GM21447 (cell line): Measurements from ENCODE around the gene SLC37A2.
A peak's percentile ranks its signal among the peaks of the same experiment; 100 is the strongest.

Experiments used
- ATAC-seq: cut with Tn5 transposase; IDR thresholded peaks from one replicate; pipeline ENCODE4 v1.9.1; 2021; ENCODE audit not compliant: unreplicated experiment

Gene SLC37A2

DNA sequence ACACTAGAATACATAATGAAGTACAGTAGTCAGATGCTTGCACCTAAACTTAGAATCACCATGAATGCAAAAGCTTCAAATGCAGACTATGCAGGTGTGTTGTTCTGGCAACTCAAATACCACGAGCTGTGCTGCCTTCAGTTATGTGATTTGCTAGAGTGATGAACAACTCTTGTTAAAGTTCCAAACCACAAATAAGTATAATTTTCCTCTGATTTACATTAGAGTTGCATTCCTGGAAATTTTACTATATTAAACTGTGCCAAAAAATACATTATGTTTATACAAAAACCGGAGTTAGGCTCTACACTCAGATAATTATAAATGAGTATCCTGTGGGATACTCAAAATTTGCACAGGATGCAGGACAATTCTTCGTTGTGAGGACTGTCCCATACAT is 45.4 kb downstream of the SLC37A2 start:
- ATAC-seq = no peak

DNA sequence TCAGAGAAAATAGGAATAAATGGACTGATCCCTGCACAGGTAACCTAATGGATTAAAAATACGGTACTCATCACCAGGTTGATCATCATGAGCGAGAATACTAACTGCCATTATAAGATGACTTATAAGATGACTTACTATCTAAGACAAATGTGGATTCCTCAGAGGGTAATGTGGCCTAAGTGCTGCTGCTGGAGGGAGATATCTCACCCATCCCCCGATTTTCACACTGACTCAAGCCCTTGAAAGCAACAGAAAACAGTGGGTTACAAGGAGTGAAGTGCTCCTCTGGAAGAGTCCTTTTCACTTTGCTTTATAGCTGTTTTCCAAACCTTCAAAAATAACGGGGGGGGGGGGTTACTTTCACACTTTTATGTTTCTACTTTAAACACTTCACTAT is 47.4 kb downstream of the SLC37A2 start:
- no peak for ATAC-seq

- no peak for ATAC-seq
Observed at GRCh38 chr11:125111001-125111342, 47.9 kb downstream of the SLC37A2 start.

DNA sequence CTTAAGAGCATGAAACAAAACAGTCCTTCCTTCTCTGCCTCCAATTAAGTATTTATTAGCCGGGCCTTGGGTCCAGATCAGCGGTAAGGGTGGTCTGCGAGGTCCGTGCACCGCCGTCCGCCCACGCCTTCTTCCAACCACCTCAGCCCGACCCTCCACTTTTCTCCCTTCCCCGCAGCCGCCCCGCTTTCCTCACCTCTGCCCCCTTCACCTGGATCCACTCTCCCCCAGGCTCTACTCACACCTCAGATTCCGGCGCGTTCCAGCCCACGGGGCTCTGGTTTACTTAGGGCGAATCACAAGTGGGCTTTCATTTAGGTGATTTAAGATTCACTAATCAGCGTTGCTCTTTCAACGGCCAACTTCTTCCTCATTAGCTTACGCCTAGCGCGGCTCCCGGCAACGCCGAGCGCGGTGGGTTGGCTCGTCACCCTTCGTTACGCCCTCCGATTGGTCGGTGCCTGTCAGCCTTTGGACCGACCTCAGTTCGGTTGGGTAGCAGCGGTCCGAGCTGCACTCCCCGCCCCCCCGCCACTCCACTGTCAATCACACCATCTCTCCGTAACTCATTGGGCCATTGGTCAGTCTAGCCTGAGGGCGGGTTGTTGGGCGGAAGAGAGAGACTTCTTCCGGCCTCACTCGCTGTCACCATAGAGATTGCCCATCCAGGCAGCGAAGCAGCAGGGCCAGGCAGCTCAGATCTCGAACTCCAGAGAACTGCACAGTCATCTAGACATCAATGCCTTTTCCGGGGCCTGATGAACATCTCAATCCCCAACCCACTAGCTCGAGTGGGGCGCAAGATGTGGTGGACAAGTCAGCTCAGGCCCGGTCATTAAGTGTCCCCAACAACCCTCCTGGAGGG is 48.5 kb downstream of the SLC37A2 start, which contains the start of gene TMEM218:
Gene TMEM218, minus strand, starts transcription at position 284 of the 865 bp plus-strand sequence. CDS start 9,385 bp downstream, outside the sequence.
- ATAC-seq = peak; percentile 96

DNA sequence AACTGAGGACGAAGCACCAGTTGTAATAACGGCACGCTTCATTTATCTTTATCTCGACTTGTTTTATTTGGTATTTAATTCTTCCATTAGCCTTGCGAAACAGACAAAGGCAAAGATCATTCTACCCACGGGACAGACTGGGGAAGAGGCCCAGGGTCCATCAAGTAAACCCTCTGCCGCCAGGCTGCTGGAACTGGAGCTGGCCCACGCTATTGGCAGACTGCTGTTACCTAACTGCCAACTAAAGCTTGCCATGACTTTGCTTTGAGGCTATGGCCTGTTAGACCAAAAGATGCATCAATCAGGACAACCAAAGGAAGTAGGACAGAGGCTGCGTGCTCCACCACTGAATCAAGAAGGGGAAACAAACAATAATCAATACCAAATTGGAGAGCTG is 49.1 kb downstream of the SLC37A2 start:
- no peak for ATAC-seq

GRCh38 chr11:125114518-125114917 is 51.4 kb downstream of the SLC37A2 start:
- no peak for ATAC-seq

DNA sequence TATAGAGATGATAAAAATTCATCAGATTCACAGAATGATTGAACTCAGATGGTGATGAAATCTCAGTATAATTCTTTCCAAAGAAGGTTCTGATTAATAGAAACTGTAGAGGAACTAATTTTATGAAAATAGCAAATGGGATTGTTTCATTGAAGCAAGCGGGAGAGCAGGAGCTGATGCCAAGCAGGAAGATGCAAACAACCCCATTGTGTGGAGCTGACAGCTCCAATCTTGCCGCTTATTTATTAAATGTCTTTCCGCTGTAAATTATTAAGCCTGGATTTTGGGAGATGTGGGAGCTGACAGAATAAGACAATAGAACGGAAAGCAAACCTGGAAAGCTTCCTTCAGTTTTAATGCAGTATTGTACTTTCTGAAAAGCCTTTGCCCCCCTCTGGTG is 54.3 kb downstream of the SLC37A2 start:
- ATAC-seq = no peak

- ATAC-seq = no peak
Observed at GRCh38 chr11:125123194-125123946, 60.3 kb downstream of the SLC37A2 start.

GRCh38 chr11:125123947-125124617 is 61.0 kb downstream of the SLC37A2 start:
- ATAC-seq = peak; percentile 90

DNA sequence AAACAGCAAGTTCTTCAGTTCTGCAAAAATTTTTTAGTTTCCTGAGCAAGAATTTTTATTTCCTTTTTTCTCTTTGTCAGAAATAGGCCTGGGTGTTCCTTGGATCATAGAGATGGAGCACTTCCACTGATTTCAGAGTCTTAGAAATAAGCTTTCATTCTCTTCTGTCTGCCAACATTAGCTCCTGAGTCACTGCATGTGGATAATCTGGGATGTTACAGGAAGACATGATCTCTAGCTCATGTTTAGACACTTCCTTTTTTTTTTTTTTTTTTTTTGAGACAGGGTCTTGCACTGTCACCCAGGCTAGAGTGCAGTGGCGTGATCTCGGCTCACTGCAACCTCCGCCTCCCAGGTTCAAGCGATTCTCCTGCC is 61.5 kb downstream of the SLC37A2 start:
- no peak for ATAC-seq

DNA sequence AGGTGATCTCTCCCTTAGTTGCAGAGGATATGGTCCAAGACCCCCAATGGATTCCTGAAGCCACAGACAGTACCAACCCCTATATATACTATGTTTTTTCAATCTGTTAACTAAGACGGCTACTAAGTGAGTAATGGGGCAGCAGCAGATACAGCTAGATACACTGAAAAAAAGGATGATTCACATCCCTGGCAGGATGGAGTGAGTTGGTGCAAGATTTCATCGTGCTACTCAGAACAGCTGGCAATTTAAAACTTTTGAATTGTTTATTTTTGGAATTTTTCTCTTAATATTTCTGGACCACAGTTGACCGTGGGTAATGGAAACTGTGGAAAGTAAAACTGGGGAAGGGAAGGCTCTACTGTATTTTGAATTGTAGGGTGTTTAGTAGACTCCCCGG is 65.3 kb downstream of the SLC37A2 start:
- no peak for ATAC-seq

DNA sequence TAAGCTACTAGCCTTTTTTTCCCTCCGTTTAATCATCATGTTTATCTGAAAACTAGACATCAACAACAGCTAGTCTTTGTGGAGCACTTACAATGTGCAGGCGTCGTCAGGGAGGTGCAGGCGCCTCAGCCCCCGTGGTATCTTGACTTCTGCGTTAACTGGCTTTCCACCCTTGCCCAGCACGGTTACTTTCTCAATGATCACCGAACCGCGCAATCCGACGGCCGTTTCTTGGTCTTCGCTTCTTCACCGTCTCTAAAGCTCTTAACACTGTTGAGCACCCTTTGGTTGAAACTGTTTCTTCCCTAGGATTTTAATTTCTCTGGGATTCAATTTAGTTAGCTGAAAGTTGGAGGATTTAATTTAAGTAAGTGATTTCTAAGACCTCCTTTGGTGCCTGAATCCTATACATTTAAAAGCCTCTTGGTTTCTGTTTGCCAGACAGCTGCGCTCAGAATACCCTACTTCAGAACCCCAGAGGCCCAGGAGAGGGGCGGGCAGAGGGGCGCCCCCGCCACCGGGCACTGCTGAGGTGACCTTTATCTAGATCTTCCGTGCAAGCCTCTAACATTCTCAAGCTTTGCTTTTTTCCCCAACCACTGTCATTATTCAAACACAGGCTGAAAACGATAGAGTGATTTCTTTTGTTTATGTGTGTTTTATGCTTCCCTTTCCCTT is 66.3 kb downstream of the SLC37A2 start:
- ATAC-seq = no peak

DNA sequence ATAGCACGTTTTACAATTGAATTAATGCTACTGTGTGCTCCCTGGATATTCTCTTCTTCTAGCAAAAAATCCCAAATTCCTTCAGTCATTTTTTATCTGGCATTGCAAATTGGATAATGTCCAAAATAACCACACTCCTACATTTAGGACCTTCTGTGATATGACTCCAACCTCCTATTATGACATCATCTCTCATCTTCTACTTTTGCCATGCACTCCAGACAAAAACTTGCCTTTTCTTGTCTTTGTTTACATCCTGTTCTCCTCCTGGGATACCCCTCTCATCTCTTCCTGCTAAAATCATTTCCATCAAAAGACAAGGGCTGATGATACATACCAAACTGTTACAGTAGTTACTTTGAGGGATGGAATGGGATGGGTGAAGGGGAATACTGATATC is 69.0 kb downstream of the SLC37A2 start:
- ATAC-seq = no peak

GRCh38 chr11:125132596-125132995 is 69.5 kb downstream of the SLC37A2 start:
- no peak for ATAC-seq

DNA sequence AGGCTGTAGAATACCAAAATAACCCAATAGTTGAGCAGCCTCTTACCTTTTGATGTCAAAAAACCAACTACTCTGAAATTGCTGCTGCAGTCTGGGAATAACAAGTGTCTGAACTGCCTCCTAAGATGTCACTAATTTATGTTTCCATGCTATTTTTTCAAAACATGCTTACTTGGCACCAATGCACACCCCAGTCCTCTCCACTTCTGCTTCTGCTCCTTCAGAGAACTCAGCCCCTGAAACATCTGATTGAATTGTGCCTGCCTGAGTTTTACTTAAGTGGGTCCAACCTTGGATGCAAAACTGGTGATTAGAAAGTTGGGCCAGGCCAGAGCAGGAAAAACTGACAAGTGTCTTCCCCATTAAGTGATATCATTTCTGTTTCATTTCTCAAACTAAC is 72.9 kb downstream of the SLC37A2 start:
- ATAC-seq = no peak

DNA sequence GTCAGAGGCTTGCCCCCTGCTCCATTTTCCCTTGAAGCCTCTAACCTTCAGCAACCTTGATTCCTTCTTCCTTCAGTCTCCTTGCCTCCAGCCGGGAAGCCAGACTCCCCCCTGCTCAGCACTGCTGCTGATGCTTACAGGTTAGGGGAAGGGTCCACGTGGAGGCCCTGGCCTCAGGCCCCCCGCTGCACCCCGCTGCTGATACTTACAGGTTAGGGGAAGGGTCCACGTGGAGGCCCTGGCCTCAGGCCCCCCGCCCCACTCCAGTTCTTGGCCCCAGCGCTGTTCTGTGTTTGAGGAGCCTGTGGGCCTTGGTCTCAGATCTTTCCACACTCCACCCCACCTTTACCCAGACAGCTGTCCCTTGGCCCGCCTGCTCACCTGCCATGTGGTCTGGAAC is 75.9 kb downstream of the SLC37A2 start:
- no peak for ATAC-seq

DNA sequence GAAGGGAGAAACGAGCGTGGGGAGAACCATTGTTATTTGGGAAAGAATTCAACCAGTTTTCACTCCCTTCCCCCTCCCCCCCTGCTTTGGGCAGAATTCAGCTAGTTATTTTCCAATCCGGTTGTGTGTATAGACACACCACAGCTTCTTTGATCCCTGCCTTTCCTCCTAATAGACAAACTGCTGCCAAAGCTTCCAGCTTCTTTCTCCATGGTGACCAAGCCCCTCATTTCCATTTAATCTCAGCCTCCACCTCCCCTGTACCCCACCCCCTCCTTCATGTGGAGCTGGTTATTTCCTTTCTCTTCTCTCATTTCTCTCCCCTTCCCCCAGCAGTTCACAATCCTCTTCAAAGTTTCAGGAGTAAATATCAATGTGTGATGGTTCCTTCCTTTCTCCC is 76.7 kb downstream of the SLC37A2 start:
- ATAC-seq = no peak
